Erythroblast (primary cell): ENCODE data around the gene BOC.

ENCODE experiments used
- GATA1 ChIP-seq: IDR thresholded peaks from 2 replicates; pipeline ENCODE4 v1.6.1; 2011; ENCODE audit warnings: low read depth, mild to moderate bottlenecking, control low read depth, low read length, moderate library complexity
- POLR2A ChIP-seq: IDR thresholded peaks from 2 replicates; pipeline ENCODE4 v1.6.1; 2011; ENCODE audit warnings: mild to moderate bottlenecking, low read length

DNA sequence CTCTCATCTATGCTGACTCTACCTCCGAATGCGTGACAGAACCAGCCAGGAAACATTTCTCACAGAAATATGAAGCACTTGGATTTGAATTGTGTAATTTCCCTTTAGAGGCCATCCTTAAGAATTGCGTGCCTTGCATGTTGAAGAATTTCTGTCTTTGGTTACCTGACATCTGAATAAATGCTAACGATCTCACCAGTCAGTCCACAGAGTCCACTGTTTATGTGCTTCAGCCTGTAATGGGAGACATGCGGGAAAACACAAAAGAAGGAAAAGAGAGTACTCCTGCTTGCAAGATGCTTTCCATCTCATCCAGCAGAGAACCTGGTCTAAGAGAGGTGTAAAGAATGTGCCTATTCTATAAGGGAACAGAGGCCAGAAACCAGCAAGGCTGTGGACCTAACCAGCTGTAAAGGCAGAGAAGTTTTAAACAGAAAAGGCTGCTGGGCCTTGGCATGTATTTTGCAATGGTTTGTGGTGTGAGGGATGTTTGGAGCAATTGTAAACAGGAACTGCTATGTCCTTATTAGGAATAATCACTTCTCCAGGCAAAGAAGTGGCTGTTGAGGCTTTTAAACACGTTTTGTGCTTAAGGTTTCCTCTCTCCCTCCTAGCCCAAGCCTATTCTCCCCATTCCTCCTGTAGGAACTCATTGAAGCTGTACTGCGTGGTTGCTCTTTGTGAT lies 36.4 kb upstream of the BOC start:
- TF ChIP-seq POLR2A: no peak
- no peak for TF ChIP-seq GATA1
